ENCODE data around the gene TAC4. TPM values are rescaled to one million over a fixed set of nuclear protein-coding genes. Genes with fewer than 3 reads are reported as not detected.

Gene TAC4
- total RNA-seq, 1 donor from 2014 or later = not detected

DNA sequence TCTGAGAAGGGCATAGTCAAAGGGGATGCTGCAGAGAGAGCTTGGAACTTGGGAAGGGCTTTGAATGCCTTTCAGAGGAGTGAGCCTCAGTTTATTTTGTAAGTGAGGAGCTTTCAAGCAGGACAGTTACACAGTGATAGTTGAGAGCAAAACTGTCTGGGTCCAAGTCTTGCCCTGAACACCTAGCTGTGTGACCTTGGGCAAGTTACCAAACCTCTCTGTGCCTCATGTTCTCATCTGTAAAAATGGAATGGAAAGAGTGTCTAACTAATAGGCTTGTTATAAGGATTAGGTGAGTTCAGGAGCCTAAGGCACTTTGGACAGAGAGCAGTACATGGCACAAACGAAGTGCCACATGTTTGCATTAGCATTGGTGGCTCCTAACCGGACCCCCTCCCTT is 27.0 kb upstream of the TAC4 start:
- no peak for DNase-seq
- ATAC-seq = no peak
- intact Hi-C loops (cut with micrococcal nuclease) = loop anchor here (5.0 kb wide), 1 partner anchor 122 kb away; the partner anchor contains the start of gene DLX3

DNA sequence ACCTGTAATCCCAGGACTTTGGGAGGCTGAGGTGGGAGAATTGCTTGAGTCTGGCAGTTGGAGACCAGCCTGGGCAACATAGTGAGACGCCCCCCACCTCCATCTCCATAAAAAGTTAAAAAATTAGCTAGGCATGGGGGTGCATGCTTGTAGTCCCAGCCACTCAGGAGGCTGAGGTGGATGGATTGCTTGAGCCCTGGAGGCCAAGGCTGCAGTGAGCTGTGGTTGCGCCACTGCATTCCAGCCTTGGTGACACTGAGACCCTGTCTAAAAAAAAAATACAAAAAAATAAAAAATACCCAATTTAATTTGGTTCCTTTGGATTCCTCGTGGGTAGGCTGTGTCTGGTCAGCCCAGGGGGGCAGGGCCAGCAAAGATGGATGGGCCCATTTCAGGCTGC is 26.1 kb upstream of the TAC4 start:
- ATAC-seq (no peak), DNase-seq (no peak)
- intact Hi-C loops (cut with micrococcal nuclease) = no loop called here

GRCh38 chr17:49873466-49873865 is 25.6 kb upstream of the TAC4 start:
- intact Hi-C loops (cut with micrococcal nuclease) = no loop called here
- ATAC-seq (no peak), DNase-seq (no peak)

GRCh38 chr17:49872754-49873377 is 25.0 kb upstream of the TAC4 start:
- ATAC-seq (no peak), DNase-seq (no peak)
- intact Hi-C loops (cut with micrococcal nuclease) = no loop called here

DNA sequence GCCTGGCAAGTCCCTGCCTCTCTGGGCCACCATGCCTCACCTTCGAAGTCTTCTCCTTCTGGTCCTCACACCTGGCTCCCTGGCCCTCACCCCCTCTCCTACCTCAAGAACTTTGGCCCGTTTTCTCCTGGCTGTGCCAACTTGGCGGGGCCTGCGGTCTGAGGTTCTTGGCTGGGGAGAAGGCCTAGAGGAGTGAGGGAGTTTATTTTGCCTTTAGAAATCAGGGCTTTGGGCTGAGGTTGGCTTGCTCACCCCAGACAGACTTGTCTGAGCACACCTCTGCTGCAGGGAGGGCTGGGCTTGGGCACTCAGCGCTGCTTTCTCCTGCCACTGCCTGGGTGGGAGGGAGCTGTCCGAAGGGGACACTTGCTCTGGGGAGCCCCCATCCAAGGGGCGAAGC is 23.3 kb upstream of the TAC4 start:
- intact Hi-C loops (cut with micrococcal nuclease) = no loop called here

GRCh38 chr17:49870298-49870697 is 22.4 kb upstream of the TAC4 start:
- DNase-seq = no peak
- intact Hi-C loops (cut with micrococcal nuclease) = no loop called here
- ATAC-seq = no peak

More for the DNA sequence above, 23.3 kb upstream of the TAC4 start:
- DNase-seq = no peak
- no peak for ATAC-seq

GRCh38 chr17:49869038-49869374 is 21.1 kb upstream of the TAC4 start:
- ATAC-seq (no peak), DNase-seq (no peak)
- intact Hi-C loops (cut with micrococcal nuclease) = no loop called here

DNA sequence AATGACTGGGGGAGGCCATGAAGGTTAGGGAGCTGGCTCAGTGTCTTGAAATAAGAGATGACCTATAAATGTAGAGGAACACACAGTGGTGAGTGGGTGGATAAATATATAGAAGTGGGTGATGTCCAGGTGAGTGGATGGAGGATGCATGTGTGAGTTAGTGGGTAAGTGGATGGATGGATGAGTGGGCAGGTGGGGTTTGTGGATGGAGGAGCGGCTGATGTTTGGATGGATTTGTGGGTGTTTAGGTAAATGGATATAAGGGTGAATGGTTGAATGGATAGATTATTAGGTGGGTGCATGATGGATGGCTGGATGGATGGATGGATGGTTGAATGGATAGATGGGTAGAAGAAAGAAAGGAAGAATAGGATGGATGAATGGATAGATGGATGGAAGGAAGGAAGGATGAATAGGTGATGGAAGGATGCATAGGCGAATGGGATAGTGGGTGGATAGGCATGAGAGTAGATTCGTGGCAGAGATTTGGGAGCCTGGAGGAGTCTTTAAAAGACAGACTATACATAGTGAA is 19.1 kb upstream of the TAC4 start:
- intact Hi-C loops (cut with micrococcal nuclease) = no loop called here
- ATAC-seq = no peak

GRCh38 chr17:49866019-49866380 is 18.1 kb upstream of the TAC4 start:
- intact Hi-C loops (cut with micrococcal nuclease) = no loop called here
- DNase-seq (no peak), ATAC-seq (no peak)

More for the DNA sequence above, 19.1 kb upstream of the TAC4 start:
- no peak for DNase-seq

DNA sequence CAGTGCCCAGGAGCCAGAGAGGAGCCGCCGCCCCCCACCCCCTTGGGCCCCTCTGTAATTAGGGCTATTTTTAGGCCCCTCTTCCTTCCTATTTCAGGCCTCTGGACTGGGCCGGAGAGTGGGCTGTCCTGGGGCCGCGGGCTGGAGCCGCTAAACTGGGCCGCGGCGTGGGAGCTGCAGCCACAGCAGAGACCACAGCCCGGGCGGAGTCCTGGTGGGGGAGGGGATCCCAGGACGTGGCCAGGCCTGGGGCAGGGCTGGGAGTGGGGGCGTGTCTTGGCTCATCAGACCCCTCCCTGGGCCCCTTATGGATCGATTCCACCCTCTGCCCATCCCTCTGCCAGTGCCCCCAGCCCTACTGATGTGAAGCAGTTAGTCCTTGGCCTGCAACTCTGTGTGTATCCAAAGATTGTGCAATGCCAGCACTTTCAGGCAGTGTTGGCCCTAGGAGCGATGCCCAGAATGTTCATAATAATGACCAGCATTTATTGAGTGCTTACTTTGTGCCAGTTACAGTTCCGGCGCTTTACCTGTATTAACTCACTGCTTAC is 15.0 kb upstream of the TAC4 start:
- intact Hi-C loops (cut with micrococcal nuclease) = loop anchor here (5.0 kb wide), 1 partner anchor 134 kb away; the partner anchor contains the start of gene DLX3

GRCh38 chr17:49861150-49861884 is 13.4 kb upstream of the TAC4 start:
- intact Hi-C loops (cut with micrococcal nuclease) = loop anchor here (5.0 kb wide), 1 partner anchor 136 kb away; the partner anchor contains the start of gene DLX3
- ATAC-seq = peak; percentile 49
- DNase-seq = peak; percentile 49

More for the DNA sequence above, 15.0 kb upstream of the TAC4 start:
- ATAC-seq (no peak), DNase-seq (no peak)

DNA sequence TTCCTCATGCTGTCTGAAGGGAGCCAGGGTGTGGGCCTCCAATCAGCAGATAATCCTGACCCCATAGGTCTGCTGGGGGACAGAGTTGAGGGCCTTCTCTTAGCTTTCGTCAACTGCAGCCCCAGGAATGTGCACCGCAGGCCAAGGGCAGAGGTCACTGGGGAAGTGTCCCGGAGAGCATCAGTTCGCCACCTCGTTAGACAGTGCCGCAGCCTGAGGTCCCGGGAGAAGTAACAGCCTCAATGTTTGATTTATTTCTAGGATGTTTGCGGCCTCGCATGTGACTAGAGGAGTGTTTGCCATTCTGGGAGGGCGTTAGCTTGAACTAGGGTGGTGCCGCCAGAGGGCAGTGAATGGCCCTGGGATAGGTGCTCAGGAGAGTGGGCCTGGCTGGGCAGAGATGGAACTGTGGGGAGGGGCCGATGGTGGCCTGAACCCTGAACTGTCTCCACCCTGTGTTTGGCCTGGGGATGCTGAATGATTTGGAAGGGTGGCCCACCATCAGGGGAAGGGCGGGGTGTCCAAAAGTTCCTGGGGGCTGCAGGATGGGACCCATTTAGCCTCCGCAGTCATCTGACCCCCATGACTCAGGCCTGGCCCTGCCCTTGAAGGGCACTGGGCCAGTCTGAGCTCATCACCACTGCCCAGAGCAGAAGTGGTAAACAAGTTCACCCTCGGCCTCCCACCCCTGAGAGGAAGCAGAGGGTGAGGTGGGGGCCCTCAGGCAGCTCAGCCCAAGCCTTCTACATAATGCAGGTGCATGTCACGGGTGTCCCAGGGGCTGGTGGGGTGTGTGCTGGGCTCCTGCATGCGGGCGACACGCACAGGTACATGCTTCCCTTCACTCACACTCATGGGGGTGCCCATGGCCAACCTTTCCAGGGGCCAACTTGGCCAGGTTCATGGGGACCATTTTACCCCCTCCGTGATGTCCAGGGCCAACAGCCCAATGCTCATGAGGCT is 12.4 kb upstream of the TAC4 start:
- DNase-seq = no peak
- intact Hi-C loops (cut with micrococcal nuclease) = loop anchor here (5.0 kb wide), 1 partner anchor 137 kb away; the partner anchor contains the start of gene DLX3
- ATAC-seq = peak; percentile 21

GRCh38 chr17:49858796-49859195 is 10.9 kb upstream of the TAC4 start:
- intact Hi-C loops (cut with micrococcal nuclease) = no loop called here
- DNase-seq (no peak), ATAC-seq (no peak)

DNA sequence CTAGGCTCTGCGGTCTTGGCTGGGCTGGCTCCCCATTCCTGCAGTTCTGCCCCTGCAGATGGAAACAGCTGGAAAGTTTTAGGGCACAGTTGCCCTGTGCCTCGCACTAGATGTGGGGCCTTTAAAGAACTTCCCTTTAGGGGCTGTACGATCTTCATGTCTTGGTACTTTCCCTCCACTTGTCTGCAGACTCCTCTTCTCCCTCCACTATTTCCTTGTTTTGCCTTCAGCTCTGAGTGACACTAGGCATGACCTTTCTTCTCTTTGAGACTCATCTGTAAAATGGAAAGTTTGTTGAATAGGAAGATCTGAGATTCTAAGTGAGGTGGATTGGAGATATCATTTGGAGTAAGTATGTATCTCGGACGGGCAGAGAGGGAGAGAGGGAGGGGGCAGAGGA is 6.3 kb upstream of the TAC4 start:
- intact Hi-C loops (cut with micrococcal nuclease) = no loop called here
- ATAC-seq = no peak
- DNase-seq = no peak

GRCh38 chr17:49853470-49854015 is 5.7 kb upstream of the TAC4 start:
- DNase-seq = no peak
- no peak for ATAC-seq

GRCh38 chr17:49851387-49852291 is 3.8 kb upstream of the TAC4 start:
- intact Hi-C loops (cut with micrococcal nuclease) = no loop called here
- peak; percentile 83 for ATAC-seq

More at GRCh38 chr17:49853470-49854015, 5.7 kb upstream of the TAC4 start:
- intact Hi-C loops (cut with micrococcal nuclease) = no loop called here

GRCh38 chr17:49850772-49851386 is 3.0 kb upstream of the TAC4 start:
- ATAC-seq (peak; percentile 49), DNase-seq (peak; percentile 54)
- intact Hi-C loops (cut with micrococcal nuclease) = no loop called here

More at GRCh38 chr17:49851387-49852291, 3.8 kb upstream of the TAC4 start:
- DNase-seq = peak; percentile 89

Measured in left ventricle myocardium superior (tissue), 1 donor.